SK-N-SH (cell line): ENCODE data around the gene DENND2A. TPM values are rescaled to one million over a fixed set of nuclear protein-coding genes. Genes with fewer than 3 reads are reported as not detected.

Experiments
- CTCF ChIA-PET: fragments of 300-600, 350-600 bp; formaldehyde crosslinking; extraction: SDS; loops from one replicate; lab custom pipeline; 2021; lab: Yijun Ruan, JAX
- POLR2A ChIA-PET: fragments of 350-600 bp; sonication (Branson Sonifier 250); formaldehyde crosslinking; extraction: SDS; loops from one replicate; lab custom pipeline; 2020; ENCODE audit warnings: antibody characterized with exemption, inconsistent platforms; lab: Yijun Ruan, JAX
- DNase-seq: peaks from one replicate; pipeline ENCODE4 v3.0.0; 2012
- H2AFZ ChIP-seq: fragments of 200-600 bp; sonication (generic); 2 replicates; pipeline ENCODE4 v1.8.1; 2016; ENCODE audit warnings: antibody characterized with exemption, mild to moderate bottlenecking, low read depth
- H3F3A ChIP-seq: fragments of 200-600 bp; sonication (generic); replicated peaks from 2 replicates; pipeline ENCODE3; 2016; ENCODE audit warnings: antibody characterized with exemption, mild to moderate bottlenecking; ENCODE audit not compliant: insufficient read depth
- H3K27ac ChIP-seq, 2 experiments: fragments of 200-500 bp in 1 of 2; fragments of 200-600 bp in 1 of 2; sonication (Bioruptor generic) in 1 of 2; sonication (generic), shearing (Covaris generic) in 1 of 2; 2 replicates each; pipeline versions ENCODE4 v1.5.1 to v1.6.1; 2014 to 2016; ENCODE audit warnings: low read depth in 2 of 2, inconsistent platforms in 1 of 2, low read length in 1 of 2, mild to moderate bottlenecking in 1 of 2, mixed read lengths in 1 of 2
- H3K27me3 ChIP-seq: fragments of 200-600 bp; sonication (generic), shearing (Covaris generic); 2 replicates; pipeline ENCODE4 v1.6.1; 2016; ENCODE audit warnings: mixed run types; ENCODE audit not compliant: insufficient read depth
- H3K36me3 ChIP-seq, 2 experiments: fragments of 200-500 bp in 1 of 2; fragments of 200-600 bp in 1 of 2; sonication (Bioruptor generic) in 1 of 2; sonication (generic) in 1 of 2; replicated peaks in 1 of 2; 2 replicates each; pipeline versions ENCODE3 to v1.5.1; 2014 to 2016; ENCODE audit warnings: low read length in 1 of 2, mild to moderate bottlenecking in 1 of 2; ENCODE audit not compliant: insufficient read depth in 2 of 2, control insufficient read depth in 1 of 2
- H3K4me1 ChIP-seq, 2 experiments: fragments of 200-500 bp in 1 of 2; fragments of 200-600 bp in 1 of 2; sonication (Bioruptor generic) in 1 of 2; sonication (generic), shearing (Covaris generic) in 1 of 2; 2 replicates each; pipeline versions ENCODE4 v1.5.1 to v1.6.1; 2014 to 2016; ENCODE audit warnings: low read depth in 1 of 2, low read length in 1 of 2, mixed run types in 1 of 2; ENCODE audit not compliant: insufficient read depth in 2 of 2, control insufficient read depth in 1 of 2
- H3K4me2 ChIP-seq: fragments of 200-600 bp; sonication (generic), shearing (Covaris generic); 2 replicates; pipeline ENCODE4 v1.6.1; 2017; ENCODE audit warnings: mixed run types
- H3K4me3 ChIP-seq, 2 experiments: fragments of 200-500 bp in 1 of 2; fragments of 200-600 bp in 1 of 2; sonication (Bioruptor generic) in 1 of 2; sonication (generic), shearing (Covaris generic) in 1 of 2; 2 replicates each; pipeline versions ENCODE4 v1.5.1 to v1.8.1; 2014 to 2016; ENCODE audit warnings: low read depth in 2 of 2, inconsistent platforms in 1 of 2, low read length in 1 of 2, mild to moderate bottlenecking in 1 of 2, mixed read lengths in 1 of 2, moderate library complexity in 1 of 2
- H3K79me2 ChIP-seq: fragments of 200-600 bp; sonication (generic); 2 replicates; pipeline ENCODE4 v1.8.1; 2017; ENCODE audit warnings: mild to moderate bottlenecking; ENCODE audit not compliant: insufficient read depth
- H3K9ac ChIP-seq: fragments of 200-600 bp; sonication (generic); 2 replicates; pipeline ENCODE4 v1.6.1; 2017; ENCODE audit warnings: mixed run types
- H3K9me2 ChIP-seq: fragments of 200-600 bp; sonication (generic); 2 replicates; pipeline ENCODE4 v1.6.1; 2017; ENCODE audit warnings: mixed run types
- H3K9me3 ChIP-seq: fragments of 200-600 bp; sonication (generic); 2 replicates; pipeline ENCODE4 v1.6.1; 2017; ENCODE audit warnings: mixed run types, mild to moderate bottlenecking, moderate library complexity
- H4K20me1 ChIP-seq: fragments of 200-600 bp; sonication (generic); 2 replicates; pipeline ENCODE4 v1.6.1; 2017; ENCODE audit warnings: mild to moderate bottlenecking, mixed run types; ENCODE audit not compliant: insufficient read depth
- ELF1 ChIP-seq: IDR thresholded peaks from 2 replicates; pipeline ENCODE4 v1.4.0; 2012
- EZH2phosphoT487 ChIP-seq: fragments of 200-600 bp; sonication (generic); IDR thresholded peaks from 2 replicates; pipeline ENCODE4 v1.6.1; 2017; ENCODE audit warnings: low read depth, mixed run types, mild to moderate bottlenecking, antibody characterized with exemption, moderate library complexity, borderline replicate concordance
- FOSL2 ChIP-seq: IDR thresholded peaks from 2 replicates; pipeline ENCODE4 v1.4.0; 2012; ENCODE audit warnings: low read depth, mild to moderate bottlenecking, moderate library complexity, borderline replicate concordance
- FOXJ3 ChIP-seq: sonication (generic); formaldehyde crosslinking; IDR thresholded peaks from 2 replicates; pipeline ENCODE4 v1.5.1; 2020; ENCODE audit warnings: mild to moderate bottlenecking, missing genetic modification reagents
- FOXM1 ChIP-seq: IDR thresholded peaks from 2 replicates; pipeline ENCODE4 v1.4.0; 2012; ENCODE audit warnings: low read depth, mild to moderate bottlenecking
- GATA2 ChIP-seq: sonication (generic); formaldehyde crosslinking; IDR thresholded peaks from 2 replicates; pipeline ENCODE4 v1.5.0; 2020; ENCODE audit warnings: mild to moderate bottlenecking, missing genetic modification reagents
- JUND ChIP-seq: IDR thresholded peaks from 2 replicates; pipeline ENCODE4 v1.4.0; 2012
- MEF2A ChIP-seq: IDR thresholded peaks from 2 replicates; pipeline ENCODE4 v1.4.0; 2012; ENCODE audit warnings: low read depth, borderline replicate concordance
- NFIC ChIP-seq: IDR thresholded peaks from 2 replicates; pipeline ENCODE4 v1.4.0; 2012; ENCODE audit warnings: borderline replicate concordance
- PBX3 ChIP-seq: IDR thresholded peaks from 2 replicates; pipeline ENCODE4; 2012
- POLR2AphosphoS5 ChIP-seq: IDR thresholded peaks from 2 replicates; pipeline ENCODE4 v1.6.1; 2012; ENCODE audit warnings: low read depth, low read length
- RAD21 ChIP-seq: IDR thresholded peaks from 2 replicates; pipeline ENCODE4 v1.6.1; 2012; ENCODE audit warnings: mild to moderate bottlenecking, low read length
- RXRA ChIP-seq: IDR thresholded peaks from 2 replicates; pipeline ENCODE4 v1.4.0; 2012; ENCODE audit warnings: low read depth, mild to moderate bottlenecking, borderline replicate concordance
- SMC3 ChIP-seq: IDR thresholded peaks from 2 replicates; pipeline ENCODE4 v1.6.1; 2012; ENCODE audit warnings: low read depth, low read length, improper control_type of control experiment
- TAF1 ChIP-seq: IDR thresholded peaks from 2 replicates; pipeline ENCODE4 v1.6.1; 2012; ENCODE audit warnings: low read depth, mild to moderate bottlenecking, low read length, moderate library complexity, borderline replicate concordance
- TCF12 ChIP-seq: IDR thresholded peaks from 2 replicates; pipeline ENCODE4 v1.4.0; 2012
- TEAD4 ChIP-seq: IDR thresholded peaks from 2 replicates; pipeline ENCODE4 v1.4.0; 2012; ENCODE audit warnings: mild to moderate bottlenecking, borderline replicate concordance; ENCODE audit not compliant: insufficient read depth
- USF1 ChIP-seq: IDR thresholded peaks from 2 replicates; pipeline ENCODE4 v1.4.0; 2012; ENCODE audit warnings: low read depth, borderline replicate concordance
- WGBS: methylation state at CpG from one replicate; pipeline ENCODE4 v1.1.6; 2017; ENCODE audit warnings: low lambda C conversion rate; 5-methylcytosine and 5-hydroxymethylcytosine counted together
- polyA plus RNA-seq, 3 experiments: library from polyadenylated mRNA; depleted of rRNA; stranded (reverse); fragments of >200 nt; gene quantifications; 2 replicates each; pipeline ENCODE4 v1.2.3, GENCODE V29; 2012
- TF ChIP-seq, protein P1 (sequence below): IDR thresholded peaks from 2 replicates; pipeline ENCODE4 v1.4.0; 2012; ENCODE audit warnings: low read depth
- TF ChIP-seq, protein P2 (sequence below): fragments of 200-600 bp; sonication (generic); IDR thresholded peaks from 2 replicates; pipeline ENCODE4 v1.6.1; 2017; ENCODE audit warnings: antibody characterized with exemption, mild to moderate bottlenecking, moderate library complexity
- TF ChIP-seq, protein P3 (sequence below): IDR thresholded peaks from 2 replicates; pipeline ENCODE4 v1.6.1; 2012; ENCODE audit warnings: mild to moderate bottlenecking, low read depth, low read length, moderate library complexity

Gene DENND2A
- polyA plus RNA-seq, 1 of the 3 experiments (the other 2 are of a cell fraction) = 3.5 TPM

- TF ChIP-seq SMC3 (no peak; the same call in 1 of the 2 replicates), EZH2phosphoT487 (no peak), NFIC (no peak), RAD21 (no peak), POLR2AphosphoS5 (no peak), FOXJ3 (CRISPR knock-in tag) (no peak), TAF1 (0 out of 2 replicates have a peak, but pooled peaks have one; percentile 20), TEAD4 (no peak), JUND (no peak), MEF2A (no peak), TCF12 (0 out of 2 replicates have a peak, but pooled peaks have one; percentile 18), PBX3 (no peak)
- TF ChIP-seq, protein P1, sequence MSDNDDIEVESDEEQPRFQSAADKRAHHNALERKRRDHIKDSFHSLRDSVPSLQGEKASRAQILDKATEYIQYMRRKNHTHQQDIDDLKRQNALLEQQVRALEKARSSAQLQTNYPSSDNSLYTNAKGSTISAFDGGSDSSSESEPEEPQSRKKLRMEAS = peak; percentile 50; the same call in 1 of the 2 replicates
These were observed at the start of gene DENND2A (continued) for GRCh38 chr7:140640727-140641523.

GRCh38 chr7:140689199-140690152, 48.9 kb upstream of the DENND2A start:
- Histone ChIP-seq H3K4me1 (no peaks in the 10 kb centered on the region), H3F3A (no peaks in the 10 kb centered on the region), H3K79me2 (no peaks in the 10 kb centered on the region), H3K9me2 (no peaks in the 10 kb centered on the region), H3K27me3 (no peaks in the 10 kb centered on the region), H3K4me3 (no peak overlapping the region), H3K9ac (no peak overlapping the region), H3K4me2 (no peak overlapping the region), H2AFZ (no peak overlapping the region), H3K36me3 (peaks cover 5 to 11% of the 10 kb centered on the region in 2 experiments), H4K20me1 (no peaks in the 10 kb centered on the region), H3K9me3 (no peaks in the 10 kb centered on the region), H3K27ac (no peak overlapping the region)
- POLR2A ChIA-PET = no interaction called here
- no peak for DNase-seq
- CTCF ChIA-PET = interaction anchor here (0.6 to 1.8 kb wide), 3 partner anchors 8 to 956 kb away, joined by 3 to 6 read pairs (median 3); no protein-coding TSS in a partner anchor
- 94% methylated on average over 16 of the region's 16 CpGs for WGBS
- TF ChIP-seq TEAD4 (no peak), USF1 (no peak), GATA2 (no peak), FOXM1 (no peak), FOXJ3 (CRISPR knock-in tag) (no peak), FOSL2 (no peak), ELF1 (no peak), RXRA (no peak)
- TF ChIP-seq, protein P2, sequence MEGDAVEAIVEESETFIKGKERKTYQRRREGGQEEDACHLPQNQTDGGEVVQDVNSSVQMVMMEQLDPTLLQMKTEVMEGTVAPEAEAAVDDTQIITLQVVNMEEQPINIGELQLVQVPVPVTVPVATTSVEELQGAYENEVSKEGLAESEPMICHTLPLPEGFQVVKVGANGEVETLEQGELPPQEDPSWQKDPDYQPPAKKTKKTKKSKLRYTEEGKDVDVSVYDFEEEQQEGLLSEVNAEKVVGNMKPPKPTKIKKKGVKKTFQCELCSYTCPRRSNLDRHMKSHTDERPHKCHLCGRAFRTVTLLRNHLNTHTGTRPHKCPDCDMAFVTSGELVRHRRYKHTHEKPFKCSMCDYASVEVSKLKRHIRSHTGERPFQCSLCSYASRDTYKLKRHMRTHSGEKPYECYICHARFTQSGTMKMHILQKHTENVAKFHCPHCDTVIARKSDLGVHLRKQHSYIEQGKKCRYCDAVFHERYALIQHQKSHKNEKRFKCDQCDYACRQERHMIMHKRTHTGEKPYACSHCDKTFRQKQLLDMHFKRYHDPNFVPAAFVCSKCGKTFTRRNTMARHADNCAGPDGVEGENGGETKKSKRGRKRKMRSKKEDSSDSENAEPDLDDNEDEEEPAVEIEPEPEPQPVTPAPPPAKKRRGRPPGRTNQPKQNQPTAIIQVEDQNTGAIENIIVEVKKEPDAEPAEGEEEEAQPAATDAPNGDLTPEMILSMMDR = no peak
- TF ChIP-seq, protein P3, sequence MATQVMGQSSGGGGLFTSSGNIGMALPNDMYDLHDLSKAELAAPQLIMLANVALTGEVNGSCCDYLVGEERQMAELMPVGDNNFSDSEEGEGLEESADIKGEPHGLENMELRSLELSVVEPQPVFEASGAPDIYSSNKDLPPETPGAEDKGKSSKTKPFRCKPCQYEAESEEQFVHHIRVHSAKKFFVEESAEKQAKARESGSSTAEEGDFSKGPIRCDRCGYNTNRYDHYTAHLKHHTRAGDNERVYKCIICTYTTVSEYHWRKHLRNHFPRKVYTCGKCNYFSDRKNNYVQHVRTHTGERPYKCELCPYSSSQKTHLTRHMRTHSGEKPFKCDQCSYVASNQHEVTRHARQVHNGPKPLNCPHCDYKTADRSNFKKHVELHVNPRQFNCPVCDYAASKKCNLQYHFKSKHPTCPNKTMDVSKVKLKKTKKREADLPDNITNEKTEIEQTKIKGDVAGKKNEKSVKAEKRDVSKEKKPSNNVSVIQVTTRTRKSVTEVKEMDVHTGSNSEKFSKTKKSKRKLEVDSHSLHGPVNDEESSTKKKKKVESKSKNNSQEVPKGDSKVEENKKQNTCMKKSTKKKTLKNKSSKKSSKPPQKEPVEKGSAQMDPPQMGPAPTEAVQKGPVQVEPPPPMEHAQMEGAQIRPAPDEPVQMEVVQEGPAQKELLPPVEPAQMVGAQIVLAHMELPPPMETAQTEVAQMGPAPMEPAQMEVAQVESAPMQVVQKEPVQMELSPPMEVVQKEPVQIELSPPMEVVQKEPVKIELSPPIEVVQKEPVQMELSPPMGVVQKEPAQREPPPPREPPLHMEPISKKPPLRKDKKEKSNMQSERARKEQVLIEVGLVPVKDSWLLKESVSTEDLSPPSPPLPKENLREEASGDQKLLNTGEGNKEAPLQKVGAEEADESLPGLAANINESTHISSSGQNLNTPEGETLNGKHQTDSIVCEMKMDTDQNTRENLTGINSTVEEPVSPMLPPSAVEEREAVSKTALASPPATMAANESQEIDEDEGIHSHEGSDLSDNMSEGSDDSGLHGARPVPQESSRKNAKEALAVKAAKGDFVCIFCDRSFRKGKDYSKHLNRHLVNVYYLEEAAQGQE = no peak
- TF ChIP-seq, protein P1 = no peak
